ENCODE data around the gene PHF20.

PHF20 gene

GRCh38 chr20:35823147-35823546, 51.3 kb downstream of the PHF20 start:
- H3K4me3 ChIP-seq (ENCODE audit: low read length), result no peak overlapping the region
- no peaks in the 10 kb centered on the region for H3K36me3 ChIP-seq (ENCODE audit: control insufficient read depth, insufficient read depth, low read length)
- no peaks in the 10 kb centered on the region for H3K4me1 ChIP-seq (ENCODE audit: control insufficient read depth, insufficient read depth, low read length)
- WGBS (ENCODE audit: insufficient coverage, insufficient read length), result no CpG with 5 or more reads among the region's 6 CpGs
- no peaks in the 10 kb centered on the region for H3K9me3 ChIP-seq (ENCODE audit: control insufficient read depth, insufficient read depth, low read length)
- H3K27ac ChIP-seq (ENCODE audit: low read length), result no peak overlapping the region
- DNase-seq (ENCODE audit: low read depth, low spot score), result no peak
- no peaks in the 10 kb centered on the region for H3K27me3 ChIP-seq (ENCODE audit: control insufficient read depth, insufficient read depth, low read length)

DNA sequence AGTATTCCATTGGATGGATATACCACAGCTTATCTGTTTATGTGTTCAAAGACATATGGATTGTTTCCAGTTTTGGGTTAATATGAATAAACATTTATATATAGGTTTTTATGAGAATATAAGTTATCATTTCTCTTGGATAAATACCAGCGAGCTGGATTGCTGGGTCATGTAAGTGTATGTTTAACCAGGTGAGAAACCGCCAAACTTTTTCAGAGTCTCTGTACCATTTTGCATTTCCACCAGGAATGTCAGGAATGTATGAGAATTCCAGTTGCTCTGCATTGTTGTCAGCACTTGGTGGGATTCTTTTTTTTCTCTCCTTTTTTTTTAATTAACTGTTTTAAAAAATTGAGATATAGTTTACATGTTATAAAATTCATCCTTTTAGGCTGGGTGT, 52.1 kb downstream of the PHF20 start:
- Histone ChIP-seq H3K9me3 (ENCODE audit: control insufficient read depth, insufficient read depth, low read length) (no peaks in the 10 kb centered on the region), H3K27ac (ENCODE audit: low read length) (no peak overlapping the region), H3K4me3 (ENCODE audit: low read length) (no peak overlapping the region), H3K36me3 (ENCODE audit: control insufficient read depth, insufficient read depth, low read length) (no peaks in the 10 kb centered on the region), H3K27me3 (ENCODE audit: control insufficient read depth, insufficient read depth, low read length) (no peaks in the 10 kb centered on the region), H3K4me1 (ENCODE audit: control insufficient read depth, insufficient read depth, low read length) (no peaks in the 10 kb centered on the region)
- DNase-seq (ENCODE audit: low read depth, low spot score), result no peak
- WGBS (ENCODE audit: insufficient coverage, insufficient read length), result no CpG with 5 or more reads among the region's 2 CpGs

GRCh38 chr20:35826397-35826998, 54.7 kb downstream of the PHF20 start:
- H3K4me3 ChIP-seq (ENCODE audit: low read length), result no peak overlapping the region
- H3K27me3 ChIP-seq (ENCODE audit: control insufficient read depth, insufficient read depth, low read length), result no peaks in the 10 kb centered on the region
- DNase-seq (ENCODE audit: low read depth, low spot score), result no peak
- no peaks in the 10 kb centered on the region for H3K9me3 ChIP-seq (ENCODE audit: control insufficient read depth, insufficient read depth, low read length)
- no CpG with 5 or more reads among the region's 1 CpG for WGBS (ENCODE audit: insufficient coverage, insufficient read length)
- no peaks in the 10 kb centered on the region for H3K36me3 ChIP-seq (ENCODE audit: control insufficient read depth, insufficient read depth, low read length)
- no peaks in the 10 kb centered on the region for H3K4me1 ChIP-seq (ENCODE audit: control insufficient read depth, insufficient read depth, low read length)
- no peak overlapping the region for H3K27ac ChIP-seq (ENCODE audit: low read length)

GRCh38 chr20:35828434-35828833, 56.6 kb downstream of the PHF20 start:
- no peak for DNase-seq (ENCODE audit: low read depth, low spot score)
- Histone ChIP-seq H3K4me3 (ENCODE audit: low read length) (no peak overlapping the region; the same call in 1 of the 2 replicates), H3K9me3 (ENCODE audit: control insufficient read depth, insufficient read depth, low read length) (no peaks in the 10 kb centered on the region), H3K27ac (ENCODE audit: low read length) (no peak overlapping the region), H3K36me3 (ENCODE audit: control insufficient read depth, insufficient read depth, low read length) (no peaks in the 10 kb centered on the region), H3K27me3 (ENCODE audit: control insufficient read depth, insufficient read depth, low read length) (no peaks in the 10 kb centered on the region), H3K4me1 (ENCODE audit: control insufficient read depth, insufficient read depth, low read length) (no peaks in the 10 kb centered on the region)
- WGBS (ENCODE audit: insufficient coverage, insufficient read length), result no CpG with 5 or more reads among the region's 3 CpGs

- no peaks in the 10 kb centered on the region for H3K4me1 ChIP-seq (ENCODE audit: control insufficient read depth, insufficient read depth, low read length)
- H3K27me3 ChIP-seq (ENCODE audit: control insufficient read depth, insufficient read depth, low read length), result no peaks in the 10 kb centered on the region
- no peak overlapping the region for H3K4me3 ChIP-seq (ENCODE audit: low read length)
- no peaks in the 10 kb centered on the region for H3K9me3 ChIP-seq (ENCODE audit: control insufficient read depth, insufficient read depth, low read length)
- WGBS (ENCODE audit: insufficient coverage, insufficient read length), result no CpG with 5 or more reads among the region's 4 CpGs
- no peak for DNase-seq (ENCODE audit: low read depth, low spot score)
- H3K27ac ChIP-seq (ENCODE audit: low read length), result no peak overlapping the region
- no peaks in the 10 kb centered on the region for H3K36me3 ChIP-seq (ENCODE audit: control insufficient read depth, insufficient read depth, low read length)
Measured at GRCh38 chr20:35828916-35829315, 57.1 kb downstream of the PHF20 start.

GRCh38 chr20:35830264-35830663, 58.4 kb downstream of the PHF20 start:
- H3K36me3 ChIP-seq (ENCODE audit: control insufficient read depth, insufficient read depth, low read length), result no peaks in the 10 kb centered on the region
- no peaks in the 10 kb centered on the region for H3K27me3 ChIP-seq (ENCODE audit: control insufficient read depth, insufficient read depth, low read length)
- H3K4me3 ChIP-seq (ENCODE audit: low read length), result no peak overlapping the region
- H3K9me3 ChIP-seq (ENCODE audit: control insufficient read depth, insufficient read depth, low read length), result no peaks in the 10 kb centered on the region
- no peak overlapping the region for H3K27ac ChIP-seq (ENCODE audit: low read length)
- no peaks in the 10 kb centered on the region for H3K4me1 ChIP-seq (ENCODE audit: control insufficient read depth, insufficient read depth, low read length)
- no peak for DNase-seq (ENCODE audit: low read depth, low spot score)

DNA sequence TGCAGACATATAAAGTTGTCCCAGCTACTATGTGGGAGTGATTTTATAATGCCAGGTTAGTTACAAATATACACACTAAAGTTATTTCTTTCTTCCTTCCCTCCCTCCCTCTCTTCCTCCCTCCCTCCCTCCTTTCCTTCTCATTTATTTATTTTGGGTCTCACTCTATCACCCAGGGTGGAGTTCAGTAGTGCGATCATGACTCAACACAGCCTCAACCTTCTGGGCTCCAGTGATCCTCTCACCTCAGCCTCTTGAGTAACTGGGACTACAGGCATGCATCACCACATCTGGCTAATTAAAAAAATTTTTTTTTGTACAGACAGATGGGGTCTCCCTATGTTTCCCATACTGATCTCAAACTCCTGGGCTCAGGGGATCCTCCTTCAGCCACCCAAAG, 59.2 kb downstream of the PHF20 start:
- WGBS (ENCODE audit: insufficient coverage, insufficient read length), result no CpG with 5 or more reads among the region's 1 CpG
- no peak for DNase-seq (ENCODE audit: low read depth, low spot score)
- H3K36me3 ChIP-seq (ENCODE audit: control insufficient read depth, insufficient read depth, low read length), result no peaks in the 10 kb centered on the region

DNA sequence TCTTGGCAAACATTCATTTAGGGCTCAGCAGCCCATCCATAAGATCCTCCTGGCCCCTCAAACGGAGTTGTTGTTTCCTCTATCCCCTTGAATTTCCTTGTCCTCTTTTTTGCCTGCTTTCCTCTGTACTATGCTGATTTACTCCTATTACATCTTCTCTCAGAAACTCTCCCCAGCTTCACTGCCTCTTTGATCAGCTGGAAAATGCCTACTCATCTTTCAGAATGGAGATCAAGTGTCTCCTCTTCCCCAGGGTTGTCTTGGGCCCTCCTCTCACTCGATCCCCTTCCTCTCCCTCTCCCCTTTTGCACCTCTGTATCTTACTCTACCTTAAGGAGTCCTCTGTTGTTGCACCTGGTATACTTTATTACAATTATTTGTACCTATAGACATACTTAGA, 60.2 kb downstream of the PHF20 start:
- no peaks in the 10 kb centered on the region for H3K36me3 ChIP-seq (ENCODE audit: control insufficient read depth, insufficient read depth, low read length)
- no peak for DNase-seq (ENCODE audit: low read depth, low spot score)
- H3K4me3 ChIP-seq (ENCODE audit: low read length), result no peak overlapping the region
- H3K9me3 ChIP-seq (ENCODE audit: control insufficient read depth, insufficient read depth, low read length), result no peaks in the 10 kb centered on the region
- no peak overlapping the region for H3K27ac ChIP-seq (ENCODE audit: low read length)
- no peaks in the 10 kb centered on the region for H3K27me3 ChIP-seq (ENCODE audit: control insufficient read depth, insufficient read depth, low read length)
- no CpG with 5 or more reads among the region's 2 CpGs for WGBS (ENCODE audit: insufficient coverage, insufficient read length)
- no peaks in the 10 kb centered on the region for H3K4me1 ChIP-seq (ENCODE audit: control insufficient read depth, insufficient read depth, low read length)

More for the DNA sequence above, 59.2 kb downstream of the PHF20 start:
- no peak overlapping the region for H3K4me3 ChIP-seq (ENCODE audit: low read length)
- H3K4me1 ChIP-seq (ENCODE audit: control insufficient read depth, insufficient read depth, low read length), result no peaks in the 10 kb centered on the region
- H3K27ac ChIP-seq (ENCODE audit: low read length), result no peak overlapping the region
- no peaks in the 10 kb centered on the region for H3K9me3 ChIP-seq (ENCODE audit: control insufficient read depth, insufficient read depth, low read length)
- H3K27me3 ChIP-seq (ENCODE audit: control insufficient read depth, insufficient read depth, low read length), result no peaks in the 10 kb centered on the region

DNA sequence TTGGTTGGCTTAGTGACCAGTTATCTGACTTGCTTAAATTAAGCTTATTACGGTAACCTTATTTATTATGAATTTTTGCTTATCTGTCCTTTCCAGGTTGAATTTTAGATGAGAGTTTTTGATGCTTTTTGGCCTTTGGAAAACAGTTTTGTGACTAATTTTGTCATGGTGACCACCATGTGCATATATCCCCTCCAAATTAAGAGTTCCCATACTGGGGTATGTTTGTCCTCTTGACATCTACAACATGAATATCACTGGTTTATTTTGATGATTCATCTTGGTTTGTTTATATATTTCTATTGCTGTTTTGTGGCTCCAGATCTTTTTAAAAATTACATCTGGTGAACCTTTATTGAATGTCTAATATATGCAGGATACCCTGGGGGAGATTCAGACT, 61.4 kb downstream of the PHF20 start:
- Histone ChIP-seq H3K4me3 (ENCODE audit: low read length) (no peak overlapping the region), H3K36me3 (ENCODE audit: control insufficient read depth, insufficient read depth, low read length) (no peaks in the 10 kb centered on the region), H3K27ac (ENCODE audit: low read length) (no peak overlapping the region), H3K27me3 (ENCODE audit: control insufficient read depth, insufficient read depth, low read length) (no peaks in the 10 kb centered on the region), H3K9me3 (ENCODE audit: control insufficient read depth, insufficient read depth, low read length) (no peaks in the 10 kb centered on the region), H3K4me1 (ENCODE audit: control insufficient read depth, insufficient read depth, low read length) (no peaks in the 10 kb centered on the region; the same call in 1 of the 2 replicates)
- WGBS (ENCODE audit: insufficient coverage, insufficient read length), result no CpG with 5 or more reads among the region's 1 CpG
- DNase-seq (ENCODE audit: low read depth, low spot score), result no peak

DNA sequence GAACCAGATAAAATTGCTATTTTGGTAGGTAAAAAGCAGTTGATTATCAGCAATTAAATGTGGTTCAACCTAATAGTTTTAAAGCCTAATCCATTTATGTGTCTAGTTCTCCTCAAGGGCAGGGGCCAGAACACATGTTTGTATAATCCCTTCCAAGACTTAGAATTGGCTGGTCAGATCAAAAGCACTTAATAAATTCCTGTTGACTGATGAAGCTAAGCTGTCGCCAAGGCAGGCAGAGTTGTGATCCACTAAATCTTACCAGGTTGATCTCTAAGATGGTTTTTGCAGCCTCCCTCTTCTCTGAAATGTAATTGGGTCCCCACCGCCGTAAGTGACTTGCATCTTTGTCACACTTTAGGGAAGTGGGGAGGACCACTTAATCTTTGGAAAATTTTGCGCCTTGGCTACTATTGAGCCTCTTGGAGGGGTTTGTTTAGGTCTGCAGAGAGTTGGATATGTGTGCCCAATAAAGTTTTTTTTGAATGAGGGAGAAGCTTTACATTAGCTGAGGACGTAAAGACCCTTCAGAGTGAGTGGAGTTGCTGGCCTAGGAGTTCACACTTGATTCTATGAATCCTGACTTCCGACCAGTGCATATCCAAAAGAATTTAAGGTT, 65.9 kb downstream of the PHF20 start:
- Histone ChIP-seq H3K36me3 (ENCODE audit: control insufficient read depth, insufficient read depth, low read length) (no peaks in the 10 kb centered on the region), H3K27me3 (ENCODE audit: control insufficient read depth, insufficient read depth, low read length) (no peaks in the 10 kb centered on the region), H3K9me3 (ENCODE audit: control insufficient read depth, insufficient read depth, low read length) (no peaks in the 10 kb centered on the region), H3K27ac (ENCODE audit: low read length) (no peak overlapping the region), H3K4me1 (ENCODE audit: control insufficient read depth, insufficient read depth, low read length) (no peaks in the 10 kb centered on the region; the same call in 1 of the 2 replicates), H3K4me3 (ENCODE audit: low read length) (no peak overlapping the region)
- no CpG with 5 or more reads among the region's 6 CpGs for WGBS (ENCODE audit: insufficient coverage, insufficient read length)
- DNase-seq (ENCODE audit: low read depth, low spot score), result no peak

- H3K27me3 ChIP-seq (ENCODE audit: control insufficient read depth, insufficient read depth, low read length), result no peaks in the 10 kb centered on the region
- no peak for DNase-seq (ENCODE audit: low read depth, low spot score)
- no peaks in the 10 kb centered on the region for H3K36me3 ChIP-seq (ENCODE audit: control insufficient read depth, insufficient read depth, low read length)
- H3K4me3 ChIP-seq (ENCODE audit: low read length), result no peak overlapping the region
- no peak overlapping the region for H3K27ac ChIP-seq (ENCODE audit: low read length)
- no CpG with 5 or more reads among the region's 4 CpGs for WGBS (ENCODE audit: insufficient coverage, insufficient read length)
- no peaks in the 10 kb centered on the region for H3K9me3 ChIP-seq (ENCODE audit: control insufficient read depth, insufficient read depth, low read length)
- no peaks in the 10 kb centered on the region; the same call in 1 of the 2 replicates for H3K4me1 ChIP-seq (ENCODE audit: control insufficient read depth, insufficient read depth, low read length)
Measured at GRCh38 chr20:35838205-35838604, 66.4 kb downstream of the PHF20 start.
